Tibial artery (tissue), 4 donors: ENCODE data around the gene BAZ2B.

Source experiments
- DNase-seq, 2 donors: peaks; one replicate each; pipeline ENCODE4 v3.0.0-alpha.2; 2019
- H3K27ac ChIP-seq, 2 donors: fragments of 200-600 bp; sonication (generic) in 1 of 2; 1 replicate in 1 of 2; 2 replicates in 1 of 2; pipeline ENCODE4 v1.5.1; 2018 to 2019; ENCODE audit warnings: mild to moderate bottlenecking in 1 of 2
- H3K27me3 ChIP-seq, 2 donors: fragments of 200-600 bp; sonication (generic) in 1 of 2; one replicate each; pipeline versions ENCODE4 v1.5.1 to v1.6.0; 2016 to 2019
- H3K36me3 ChIP-seq, 3 donors: fragments of 200-600 bp; sonication (generic) in 2 of 3; one replicate each; pipeline ENCODE4 v1.5.1; 2016 to 2019; ENCODE audit warnings: mild to moderate bottlenecking in 2 of 3
- H3K4me1 ChIP-seq, 4 donors: fragments of 200-600 bp; sonication (generic) in 2 of 4; 1 replicate in 3 of 4; 2 replicates in 1 of 4; pipeline ENCODE4 v1.5.1; 2016 to 2019
- H3K4me3 ChIP-seq, 2 donors: fragments of 200-600 bp; sonication (generic) in 1 of 2; 1 replicate in 1 of 2; 2 replicates in 1 of 2; pipeline ENCODE4 v1.5.1; 2018 to 2019; ENCODE audit warnings: mild to moderate bottlenecking in 2 of 2
- H3K9me3 ChIP-seq, 3 donors: fragments of 200-600 bp; sonication (generic) in 1 of 3; one replicate each; pipeline ENCODE4 v1.5.1; 2016 to 2019
- intact Hi-C: fragments of 100-400 bp; cut with DNase I; formaldehyde crosslinking; loops from one replicate; pipeline ENCODE4 v1.15.0; 2023; ENCODE audit warnings: low total_unique reads
- TF ChIP-seq, protein P1 (sequence below), 2 experiments: fragments of 200-600 bp in 1 of 2; fragments of 450-650 bp in 1 of 2; IDR thresholded peaks; one replicate each; pipeline ENCODE4 v1.5.1; 2017 to 2019; ENCODE audit warnings: antibody characterized with exemption in 2 of 2, mild to moderate bottlenecking in 1 of 2, moderate library complexity in 1 of 2

Gene BAZ2B

DNA sequence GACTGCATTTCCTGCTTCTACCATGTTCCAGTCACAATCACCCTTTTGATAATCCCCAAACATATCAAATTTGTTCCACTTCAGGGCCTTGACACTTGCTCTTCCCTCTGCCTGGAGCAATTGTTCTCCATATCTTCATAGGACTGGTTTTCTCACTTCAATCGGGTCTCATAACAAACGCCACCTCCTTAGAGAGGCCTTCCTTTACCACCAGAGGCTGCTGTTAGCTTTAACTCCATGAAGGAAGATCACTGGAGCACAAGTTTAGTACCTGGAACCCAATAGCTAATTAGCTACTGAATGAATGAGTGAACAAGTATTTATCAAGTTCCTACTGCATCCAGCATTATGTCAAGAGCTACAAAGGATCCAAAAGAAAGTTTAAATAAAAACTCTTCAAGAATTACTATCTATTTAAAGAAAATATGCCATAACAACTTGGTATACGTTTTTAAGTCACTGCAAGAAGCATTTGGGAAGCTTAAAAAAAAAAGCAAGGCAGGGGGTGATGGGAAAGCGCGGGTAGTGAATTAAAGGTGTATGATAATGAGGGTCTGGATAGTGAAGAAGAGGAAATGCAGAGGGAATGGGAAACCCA lies 58.8 kb downstream of the BAZ2B start:
- intact Hi-C loops, result no loop called here
- DNase-seq, result no peak
- Histone ChIP-seq H3K36me3 (peaks cover 0 to 4% (median 4%) of the 10 kb centered on the region in 3 donors), H3K4me3 (no peak overlapping the region), H3K27me3 (no peaks in the 10 kb centered on the region), H3K4me1 (peaks cover 0 to 16% (median 6%) of the 10 kb centered on the region in 4 donors), H3K27ac (no peak overlapping the region), H3K9me3 (no peaks in the 10 kb centered on the region)
- TF ChIP-seq, protein P1, sequence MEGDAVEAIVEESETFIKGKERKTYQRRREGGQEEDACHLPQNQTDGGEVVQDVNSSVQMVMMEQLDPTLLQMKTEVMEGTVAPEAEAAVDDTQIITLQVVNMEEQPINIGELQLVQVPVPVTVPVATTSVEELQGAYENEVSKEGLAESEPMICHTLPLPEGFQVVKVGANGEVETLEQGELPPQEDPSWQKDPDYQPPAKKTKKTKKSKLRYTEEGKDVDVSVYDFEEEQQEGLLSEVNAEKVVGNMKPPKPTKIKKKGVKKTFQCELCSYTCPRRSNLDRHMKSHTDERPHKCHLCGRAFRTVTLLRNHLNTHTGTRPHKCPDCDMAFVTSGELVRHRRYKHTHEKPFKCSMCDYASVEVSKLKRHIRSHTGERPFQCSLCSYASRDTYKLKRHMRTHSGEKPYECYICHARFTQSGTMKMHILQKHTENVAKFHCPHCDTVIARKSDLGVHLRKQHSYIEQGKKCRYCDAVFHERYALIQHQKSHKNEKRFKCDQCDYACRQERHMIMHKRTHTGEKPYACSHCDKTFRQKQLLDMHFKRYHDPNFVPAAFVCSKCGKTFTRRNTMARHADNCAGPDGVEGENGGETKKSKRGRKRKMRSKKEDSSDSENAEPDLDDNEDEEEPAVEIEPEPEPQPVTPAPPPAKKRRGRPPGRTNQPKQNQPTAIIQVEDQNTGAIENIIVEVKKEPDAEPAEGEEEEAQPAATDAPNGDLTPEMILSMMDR (IDR thresholded peaks at IDR 0.05), result no peak

DNA sequence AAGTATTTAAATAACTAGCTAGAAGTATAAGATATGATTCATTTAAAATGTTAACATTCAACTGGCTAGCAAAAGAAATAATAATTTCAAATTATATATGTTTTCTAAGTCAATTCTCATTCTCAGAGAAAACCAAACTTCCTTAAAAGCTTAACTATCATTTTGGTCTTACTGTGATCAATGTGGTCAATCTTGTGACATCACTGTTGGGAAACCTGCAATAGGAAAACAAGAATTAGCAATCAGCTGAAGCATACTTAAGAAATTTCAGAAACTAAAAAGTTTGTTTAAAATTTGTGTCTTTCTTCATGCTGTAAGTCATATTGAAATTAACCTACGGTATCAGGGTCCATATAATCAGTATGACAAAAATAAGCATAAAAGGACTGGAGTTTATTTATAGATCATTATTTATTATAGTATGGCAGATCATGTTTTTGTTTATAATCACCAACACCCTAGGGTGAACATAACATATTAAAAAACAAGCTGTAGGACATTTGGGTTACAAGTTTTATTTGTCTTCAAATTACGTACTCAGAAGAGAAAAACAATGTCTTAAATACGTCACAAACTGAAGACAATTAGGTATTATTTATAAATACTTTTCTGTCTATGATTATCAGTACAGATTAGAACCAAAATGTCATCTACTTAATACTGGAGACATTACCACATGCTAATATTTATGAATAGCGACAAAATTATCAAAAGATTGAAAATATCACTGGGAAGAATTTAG lies 60.5 kb downstream of the BAZ2B start:
- intact Hi-C loops, result no loop called here
- Histone ChIP-seq H3K4me3 (no peak overlapping the region), H3K9me3 (no peaks in the 10 kb centered on the region), H3K4me1 (peaks cover 0 to 16% (median 6%) of the 10 kb centered on the region in 4 donors), H3K27me3 (no peaks in the 10 kb centered on the region), H3K27ac (no peak overlapping the region), H3K36me3 (peaks cover 0 to 4% (median 4%) of the 10 kb centered on the region in 3 donors)
- TF ChIP-seq, protein P1 (IDR thresholded peaks at IDR 0.05), result no peak
- no peak for DNase-seq

DNA sequence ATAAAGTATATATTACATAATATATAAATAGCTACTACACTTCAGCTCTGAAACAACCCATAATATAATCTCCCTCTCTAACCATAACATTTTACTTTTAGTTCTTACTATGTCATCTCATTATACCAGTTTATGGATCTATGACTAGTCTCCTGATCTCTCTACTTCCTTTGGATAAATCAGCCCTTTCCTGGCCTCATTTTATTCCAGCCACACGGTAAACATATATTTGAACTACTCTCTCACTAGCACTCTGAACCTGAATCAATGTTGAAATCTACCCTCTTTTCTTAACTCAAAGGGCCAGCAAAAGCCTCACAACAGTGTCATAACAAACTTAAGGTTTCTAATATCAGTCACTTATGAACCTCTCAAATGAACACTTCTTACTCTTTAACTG lies 62.6 kb downstream of the BAZ2B start:
- Histone ChIP-seq H3K27me3 (no peaks in the 10 kb centered on the region), H3K27ac (no peak overlapping the region), H3K4me3 (no peak overlapping the region), H3K36me3 (peaks cover 0 to 8% (median 4%) of the 10 kb centered on the region in 3 donors), H3K9me3 (no peaks in the 10 kb centered on the region), H3K4me1 (peaks cover 0 to 13% (median 4%) of the 10 kb centered on the region in 4 donors)
- DNase-seq, result no peak
- intact Hi-C loops, result no loop called here
- TF ChIP-seq, protein P1 (IDR thresholded peaks at IDR 0.05), result no peak

DNA sequence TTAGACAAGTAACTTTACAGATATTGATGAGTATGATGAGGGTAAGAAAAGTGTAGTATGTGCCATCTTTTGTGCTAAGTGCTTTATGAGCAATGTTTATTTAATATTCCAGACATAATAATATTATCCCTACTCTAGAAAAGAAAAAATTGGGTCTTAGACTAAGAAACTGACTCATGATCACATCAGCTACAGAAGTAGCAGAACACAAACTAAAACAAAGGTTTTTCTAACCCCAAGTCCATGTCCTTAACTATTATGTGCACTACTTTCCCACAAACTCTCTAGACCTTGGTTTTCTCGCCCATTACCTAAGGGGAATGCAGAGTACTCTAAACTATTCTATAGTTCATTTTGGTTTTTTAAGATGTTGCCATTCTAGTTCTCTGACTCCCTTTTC lies 64.5 kb downstream of the BAZ2B start:
- TF ChIP-seq, protein P1 (IDR thresholded peaks at IDR 0.05), result no peak
- H3K9me3 ChIP-seq, result no peaks in the 10 kb centered on the region
- intact Hi-C loops, result no loop called here
- H3K36me3 ChIP-seq, result peaks cover 0 to 10% (median 4%) of the 10 kb centered on the region in 3 donors
- H3K27ac ChIP-seq, result no peak overlapping the region
- no peaks in the 10 kb centered on the region for H3K27me3 ChIP-seq
- H3K4me3 ChIP-seq, result no peak overlapping the region
- DNase-seq, result no peak
- no peaks in the 10 kb centered on the region for H3K4me1 ChIP-seq

DNA sequence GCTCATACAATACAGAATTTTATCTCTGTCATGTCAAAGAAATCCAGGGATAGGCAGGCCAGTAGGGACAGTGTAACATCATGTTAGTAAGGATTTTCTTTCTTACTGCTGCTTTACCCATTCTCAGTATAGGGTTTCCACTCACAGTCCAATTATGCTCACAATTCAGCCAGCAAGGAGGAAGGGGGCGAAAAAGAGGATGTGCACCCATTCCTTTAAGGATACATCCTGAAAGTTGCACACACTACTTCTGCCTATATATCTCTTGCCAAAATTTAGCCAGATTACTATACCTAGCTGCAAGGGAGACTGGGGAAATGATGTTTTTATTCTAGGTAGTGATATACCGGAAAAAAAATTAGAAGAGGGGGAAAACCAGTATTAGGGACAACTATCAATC lies 66.1 kb downstream of the BAZ2B start:
- no peak overlapping the region for H3K4me3 ChIP-seq
- no peak overlapping the region for H3K27ac ChIP-seq

More for the DNA sequence above, 66.1 kb downstream of the BAZ2B start:
- DNase-seq, result no peak
- H3K36me3 ChIP-seq, result peaks cover 0 to 10% (median 4%) of the 10 kb centered on the region in 3 donors
- H3K4me1 ChIP-seq, result no peaks in the 10 kb centered on the region
- no peaks in the 10 kb centered on the region for H3K9me3 ChIP-seq
- intact Hi-C loops, result no loop called here
- TF ChIP-seq, protein P1 (IDR thresholded peaks at IDR 0.05), result no peak
- H3K27me3 ChIP-seq, result no peaks in the 10 kb centered on the region
